Retinal pigment epithelial cell (primary cell): Measurements from ENCODE around the gene MYDGF.

Source experiments
- DNase-seq: peaks from one replicate; pipeline ENCODE4 v3.0.0-alpha.2; 2010; ENCODE audit warnings: low read depth
- H3K4me3 ChIP-seq: 2 replicates; pipeline ENCODE4 v1.5.1; 2011; ENCODE audit warnings: mild to moderate bottlenecking, low read length, control low read depth, moderate library complexity
- CTCF ChIP-seq: conservative IDR thresholded peaks from 2 replicates; pipeline ENCODE4 v1.5.1; 2011; ENCODE audit warnings: low read depth, low read length, control low read depth, inconsistent platforms

Gene MYDGF

GRCh38 chr19:4673216-4673615 lies 3.1 kb upstream of the MYDGF start:
- no peak overlapping the region for H3K4me3 ChIP-seq
- no peak for TF ChIP-seq CTCF
- DNase-seq, result no peak

- TF ChIP-seq CTCF, result no peak
- no peak overlapping the region for H3K4me3 ChIP-seq
- no peak for DNase-seq
Measured at GRCh38 chr19:4671185-4671851, 1.2 kb upstream of the MYDGF start.

GRCh38 chr19:4664642-4665041 lies 5.5 kb downstream of the MYDGF start:
- DNase-seq, result no peak
- no peak overlapping the region for H3K4me3 ChIP-seq
- TF ChIP-seq CTCF, result no peak

GRCh38 chr19:4662812-4663211 lies 7.3 kb downstream of the MYDGF start:
- no peak overlapping the region for H3K4me3 ChIP-seq
- TF ChIP-seq CTCF, result no peak
- no peak for DNase-seq

- TF ChIP-seq CTCF, result no peak
- no peak overlapping the region for H3K4me3 ChIP-seq
Measured at GRCh38 chr19:4662020-4662695, 8.0 kb downstream of the MYDGF start.

GRCh38 chr19:4660993-4661392 lies 9.1 kb downstream of the MYDGF start:
- no peak overlapping the region for H3K4me3 ChIP-seq
- no peak for TF ChIP-seq CTCF
- DNase-seq, result no peak

More at GRCh38 chr19:4662020-4662695, 8.0 kb downstream of the MYDGF start:
- no peak for DNase-seq
